CD4-positive, alpha-beta T cell treated with Interleukin-12 subunit alpha and Interleukin-12 subunit beta, for 1 hour (primary cell): Measurements from ENCODE around the gene DLGAP1.

Experiments used
- DNase-seq: peaks from one replicate; pipeline ENCODE4 v3.0.0-alpha.2; 2020

The DLGAP1 gene

GRCh38 chr18:3848316-3848715 is 606.8 kb downstream of the DLGAP1 start:
- no peak for DNase-seq

- DNase-seq = no peak
Measured at GRCh38 chr18:3845161-3845560, 609.9 kb downstream of the DLGAP1 start.

- DNase-seq = no peak
Measured at GRCh38 chr18:3842844-3843243, 612.3 kb downstream of the DLGAP1 start.

- no peak for DNase-seq
Measured at GRCh38 chr18:3840766-3841165, 614.3 kb downstream of the DLGAP1 start.

- no peak for DNase-seq
Measured at GRCh38 chr18:3839581-3839981, 615.5 kb downstream of the DLGAP1 start.

GRCh38 chr18:3836483-3837335 is 618.4 kb downstream of the DLGAP1 start:
- no peak for DNase-seq

- DNase-seq = no peak
Measured at GRCh38 chr18:3832025-3832638, 623.0 kb downstream of the DLGAP1 start.

- no peak for DNase-seq
Measured at GRCh38 chr18:3830604-3831003, 624.5 kb downstream of the DLGAP1 start.

GRCh38 chr18:3827236-3827845 is 627.8 kb downstream of the DLGAP1 start:
- no peak for DNase-seq

GRCh38 chr18:3826021-3826420 is 629.1 kb downstream of the DLGAP1 start:
- no peak for DNase-seq

- no peak for DNase-seq
Measured at GRCh38 chr18:3824101-3824500, 631.0 kb downstream of the DLGAP1 start.

GRCh38 chr18:3823073-3823472 is 632.0 kb downstream of the DLGAP1 start:
- no peak for DNase-seq

- DNase-seq = no peak
Measured at GRCh38 chr18:3821524-3821923, 633.6 kb downstream of the DLGAP1 start.

- DNase-seq = no peak
Measured at GRCh38 chr18:3819961-3820360, 635.1 kb downstream of the DLGAP1 start.

GRCh38 chr18:3816610-3817363 is 638.3 kb downstream of the DLGAP1 start:
- DNase-seq = no peak

GRCh38 chr18:3815991-3816390 is 639.1 kb downstream of the DLGAP1 start:
- DNase-seq = no peak

GRCh38 chr18:3814816-3815215 is 640.3 kb downstream of the DLGAP1 start:
- DNase-seq = no peak

GRCh38 chr18:3810296-3810695 is 644.8 kb downstream of the DLGAP1 start:
- no peak for DNase-seq

GRCh38 chr18:3808985-3809780 is 645.9 kb downstream of the DLGAP1 start:
- no peak for DNase-seq

- DNase-seq = no peak
Measured at GRCh38 chr18:3806656-3807055, 648.5 kb downstream of the DLGAP1 start.

GRCh38 chr18:3804336-3804735 is 650.8 kb downstream of the DLGAP1 start:
- DNase-seq = no peak

- DNase-seq = no peak
Measured at GRCh38 chr18:3803350-3803749, 651.8 kb downstream of the DLGAP1 start.
